SH-SY5Y (cell line): ENCODE results near the gene TMEM174.

Experiments
- GATA2 ChIP-seq: IDR thresholded peaks from 2 replicates; pipeline ENCODE4 v1.6.1; 2011; ENCODE audit warnings: mild to moderate bottlenecking, low read depth, low read length
- GATA3 ChIP-seq: IDR thresholded peaks from 2 replicates; pipeline ENCODE4 v1.6.1; 2011; ENCODE audit warnings: low read depth, mild to moderate bottlenecking, low read length, moderate library complexity

Gene TMEM174

GRCh38 chr5:73176250-73176649 is 3.3 kb downstream of the TMEM174 start:
- TF ChIP-seq GATA3 (no peak), GATA2 (no peak)

DNA sequence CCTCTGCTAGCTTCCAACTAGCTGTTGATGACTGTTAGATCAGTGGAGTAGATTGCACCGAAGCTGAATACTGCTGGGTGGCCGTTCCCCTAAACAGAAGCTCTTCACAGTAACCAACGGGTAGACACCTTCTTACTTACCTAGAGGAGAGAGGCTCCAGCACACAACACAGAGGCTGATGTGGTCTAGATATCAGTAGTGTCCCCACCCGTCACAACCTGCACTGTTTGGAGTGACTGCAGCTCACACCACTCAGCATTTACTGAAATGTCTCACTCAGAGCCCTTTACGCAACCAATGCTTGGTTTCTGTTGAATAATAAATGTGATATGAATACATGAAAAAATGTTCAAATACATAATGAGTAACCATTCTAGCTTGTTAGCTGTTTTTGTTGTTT is 5.3 kb downstream of the TMEM174 start:
- TF ChIP-seq GATA2, result no peak
- TF ChIP-seq GATA3, result no peak

- TF ChIP-seq GATA3, result no peak
- no peak for TF ChIP-seq GATA2
Observed at GRCh38 chr5:73179730-73180129, 6.7 kb downstream of the TMEM174 start.

DNA sequence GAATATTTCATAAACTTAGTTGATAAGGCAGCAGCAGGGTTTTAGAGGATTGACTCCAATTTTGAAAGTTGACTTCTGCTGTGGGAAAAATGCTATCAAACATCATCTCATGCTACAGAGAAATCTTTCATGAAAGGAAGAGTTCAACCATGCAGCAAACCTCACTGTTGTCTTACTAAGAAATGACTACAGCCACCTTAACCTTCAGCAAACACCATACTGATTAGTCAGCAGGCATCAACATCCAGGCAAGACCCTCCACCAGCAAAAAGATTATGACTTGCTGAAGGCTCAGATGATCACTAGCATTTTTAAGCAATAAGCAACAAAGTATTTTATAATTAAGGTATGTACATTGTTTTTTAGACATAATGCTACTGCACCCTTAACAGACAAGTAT is 7.6 kb downstream of the TMEM174 start:
- TF ChIP-seq GATA2 (no peak), GATA3 (no peak)

- TF ChIP-seq GATA3 (no peak), GATA2 (no peak)
Observed at GRCh38 chr5:73182307-73182706, 9.3 kb downstream of the TMEM174 start.

GRCh38 chr5:73183000-73183399 is 10.0 kb downstream of the TMEM174 start:
- no peak for TF ChIP-seq GATA3
- no peak for TF ChIP-seq GATA2

GRCh38 chr5:73183481-73183891 is 10.5 kb downstream of the TMEM174 start:
- TF ChIP-seq GATA3 (no peak), GATA2 (no peak)

DNA sequence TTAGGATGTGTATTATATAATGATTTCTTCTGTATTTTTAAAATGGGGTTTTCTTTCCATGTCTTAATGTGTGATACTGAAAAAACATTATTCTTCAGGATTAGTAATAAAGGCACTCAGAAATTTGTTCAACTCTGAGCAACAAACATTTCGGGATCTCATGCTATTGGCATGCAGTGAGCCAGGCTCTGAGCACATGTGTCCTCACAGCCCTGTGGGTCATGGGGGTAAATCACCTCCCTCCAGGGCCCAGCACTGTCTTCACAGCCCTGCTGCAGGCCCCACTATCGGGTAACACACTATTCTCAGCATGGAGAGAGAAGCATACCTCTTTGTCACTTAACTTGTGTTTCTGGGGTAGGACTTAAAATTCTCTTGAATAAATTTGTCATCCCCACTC is 14.0 kb downstream of the TMEM174 start:
- no peak for TF ChIP-seq GATA3
- TF ChIP-seq GATA2, result no peak

DNA sequence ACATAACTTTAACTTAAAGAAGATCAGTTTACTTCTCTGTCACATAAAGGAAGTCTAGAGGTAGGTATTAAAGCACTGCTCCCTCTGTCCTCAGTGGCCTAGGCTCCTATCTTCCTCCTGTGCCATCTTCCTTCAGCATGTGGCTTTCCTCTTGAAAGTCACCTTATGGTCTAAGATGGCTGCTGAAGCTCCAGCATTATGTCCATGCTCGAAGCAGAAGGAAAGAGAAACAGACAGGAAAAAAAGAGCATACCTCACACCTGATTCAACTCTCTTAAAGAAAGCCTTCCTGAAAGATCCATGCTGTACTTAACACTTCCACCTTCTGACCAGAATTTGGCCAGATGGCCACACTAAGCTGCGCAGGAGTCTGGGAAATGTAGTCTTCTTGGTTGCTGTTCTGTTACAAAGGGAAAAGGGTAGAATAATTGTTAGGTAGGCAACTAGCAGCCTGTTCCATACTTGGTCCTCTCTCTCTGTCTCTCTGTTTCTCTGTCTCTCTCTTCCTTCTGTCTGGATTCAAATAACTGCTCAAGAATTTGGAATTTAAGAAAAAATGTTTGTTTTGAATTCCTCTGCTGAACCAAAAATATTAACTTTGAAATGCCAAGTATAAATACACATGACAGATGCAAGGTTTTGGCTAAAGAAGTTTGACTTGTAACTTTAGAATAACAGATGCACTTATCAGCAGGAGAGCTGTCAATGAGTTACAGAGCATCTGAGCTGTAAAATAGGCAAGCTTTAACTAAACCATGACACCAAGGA is 16.0 kb downstream of the TMEM174 start:
- TF ChIP-seq GATA3 (no peak), GATA2 (no peak)

GRCh38 chr5:73189871-73190376 is 16.9 kb downstream of the TMEM174 start:
- TF ChIP-seq GATA2 (no peak), GATA3 (no peak)

DNA sequence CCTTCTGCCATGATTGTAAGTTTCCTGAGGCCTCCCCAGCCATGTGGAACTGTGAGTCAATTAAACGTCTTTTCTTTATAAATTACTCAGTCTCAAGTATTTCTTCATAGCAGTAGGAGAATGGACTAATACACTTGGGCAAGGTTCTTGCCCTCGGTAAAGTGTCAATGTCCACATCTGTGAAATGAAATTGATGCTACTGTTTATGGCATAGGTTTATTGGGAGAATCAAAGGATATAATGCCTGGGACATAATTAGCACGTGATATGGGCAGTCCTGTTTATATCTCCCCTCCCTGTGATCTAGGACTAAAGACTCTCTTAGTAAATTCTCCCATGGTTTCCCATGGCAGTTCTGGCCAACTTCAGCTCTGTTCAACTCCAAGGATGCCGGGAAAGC is 19.4 kb downstream of the TMEM174 start:
- TF ChIP-seq GATA2 (no peak), GATA3 (no peak)

DNA sequence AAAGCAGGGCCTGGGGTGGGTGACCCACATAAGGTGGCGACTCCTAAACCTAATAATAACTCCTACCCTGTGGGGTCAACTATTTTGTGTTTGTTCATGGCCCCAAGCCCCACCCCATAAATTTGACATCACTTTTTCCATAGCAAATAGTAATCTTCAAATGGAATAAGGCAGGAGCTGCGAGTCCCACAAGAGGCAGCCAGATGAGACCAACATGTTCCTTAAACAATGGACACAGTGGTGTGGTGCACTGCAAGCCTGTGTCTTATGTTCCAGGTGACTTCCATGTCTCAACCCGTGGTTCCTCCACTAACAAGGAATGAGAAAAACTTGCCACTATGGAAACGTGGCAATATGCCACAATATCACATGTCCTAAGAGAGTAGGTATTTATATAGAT is 20.6 kb downstream of the TMEM174 start:
- TF ChIP-seq GATA2 (no peak), GATA3 (no peak)

GRCh38 chr5:73196201-73196600 is 23.2 kb downstream of the TMEM174 start:
- no peak for TF ChIP-seq GATA3

GRCh38 chr5:73197637-73198257 is 24.8 kb downstream of the TMEM174 start:
- TF ChIP-seq GATA3 (no peak), GATA2 (no peak)
